Stimulated activated CD4-positive, alpha-beta T cell treated with anti-CD3 and anti-CD28 coated beads, Interleukin-4, amount 100 ng/mL, for 24 hours (primary cell): ENCODE results near the gene RPS19BP1.
"Not testable (repeated sequence)": the region's sequence is repeated elsewhere in the genome, so short reads cannot be mapped to it uniquely, and the experiment has no call there.

Experiments
- DNase-seq: peaks from one replicate; pipeline ENCODE4 v3.0.0-alpha.2; 2020

Gene RPS19BP1

DNA sequence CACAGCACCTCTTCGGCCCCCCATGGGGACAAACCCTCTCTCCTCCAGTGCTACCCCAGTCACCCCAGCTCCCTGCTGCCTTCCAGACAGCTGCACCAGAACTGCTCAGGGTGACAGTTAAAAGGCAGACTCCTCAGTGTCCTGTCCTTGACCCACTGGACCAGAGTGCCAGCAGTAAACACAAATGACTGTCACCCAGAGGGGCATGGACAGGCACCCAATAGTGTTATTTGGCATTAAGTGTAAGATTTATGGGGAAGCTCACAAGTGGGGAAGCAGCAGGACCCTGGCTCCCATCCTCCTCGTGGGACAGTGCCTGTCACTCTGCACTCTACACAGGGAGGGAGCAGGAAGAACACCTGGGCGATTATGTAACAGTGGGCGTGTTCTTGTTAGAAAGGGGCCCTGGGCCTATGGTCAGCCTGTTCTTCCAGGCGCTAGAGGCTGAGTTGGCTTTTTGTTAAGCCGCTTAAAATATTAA lies 5.0 kb downstream of the RPS19BP1 start:
- no peak for DNase-seq

- no peak for DNase-seq
These were observed 5.8 kb downstream of the RPS19BP1 start for GRCh38 chr22:39526736-39527171.

GRCh38 chr22:39525658-39525975 lies 6.9 kb downstream of the RPS19BP1 start:
- DNase-seq, result no peak

GRCh38 chr22:39524753-39525657 lies 7.5 kb downstream of the RPS19BP1 start:
- DNase-seq, result no peak

- DNase-seq, result no peak
These were observed 8.3 kb downstream of the RPS19BP1 start for GRCh38 chr22:39524089-39524752.

DNA sequence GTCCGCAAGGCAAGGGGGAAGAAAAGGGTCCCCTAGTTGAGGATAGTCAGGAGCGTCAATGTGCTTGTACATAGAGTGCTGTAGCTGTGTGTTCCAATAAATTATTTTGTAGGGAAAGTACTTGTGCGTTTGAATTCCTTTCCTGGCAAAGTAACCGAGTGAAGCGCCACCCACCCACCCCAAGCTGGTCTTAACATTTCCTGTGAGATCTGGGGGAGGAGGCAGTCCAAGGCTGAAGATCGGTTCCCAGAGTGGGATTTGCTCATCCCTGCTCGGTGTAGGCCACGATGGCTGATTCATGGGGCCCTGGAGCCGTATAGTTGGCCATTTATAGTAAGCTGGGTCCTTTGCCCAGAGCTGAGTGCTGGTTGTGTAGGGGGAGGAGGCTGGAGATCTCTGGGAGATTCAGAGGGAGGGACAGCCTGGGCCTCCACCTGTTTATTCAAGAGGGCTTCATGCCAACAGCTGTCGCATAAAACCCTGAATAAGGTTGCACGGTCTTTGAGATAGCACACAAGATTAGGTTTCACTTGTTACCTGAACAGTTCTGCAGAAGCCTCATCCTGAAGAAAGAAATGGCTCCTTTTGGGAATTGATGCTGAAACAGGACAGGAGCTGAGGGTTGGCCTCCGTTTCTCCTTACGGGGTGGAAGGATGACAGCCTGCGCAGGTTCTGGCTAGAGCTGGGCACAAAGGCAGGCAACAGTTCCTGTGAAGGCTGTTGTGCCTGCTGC lies 9.8 kb downstream of the RPS19BP1 start:
- DNase-seq, result peak; percentile 43

GRCh38 chr22:39522091-39522490 lies 10.5 kb downstream of the RPS19BP1 start:
- DNase-seq, result not testable (repeated sequence)

- not testable (repeated sequence) for DNase-seq
These were observed 11.3 kb downstream of the RPS19BP1 start for GRCh38 chr22:39521106-39521885.

DNA sequence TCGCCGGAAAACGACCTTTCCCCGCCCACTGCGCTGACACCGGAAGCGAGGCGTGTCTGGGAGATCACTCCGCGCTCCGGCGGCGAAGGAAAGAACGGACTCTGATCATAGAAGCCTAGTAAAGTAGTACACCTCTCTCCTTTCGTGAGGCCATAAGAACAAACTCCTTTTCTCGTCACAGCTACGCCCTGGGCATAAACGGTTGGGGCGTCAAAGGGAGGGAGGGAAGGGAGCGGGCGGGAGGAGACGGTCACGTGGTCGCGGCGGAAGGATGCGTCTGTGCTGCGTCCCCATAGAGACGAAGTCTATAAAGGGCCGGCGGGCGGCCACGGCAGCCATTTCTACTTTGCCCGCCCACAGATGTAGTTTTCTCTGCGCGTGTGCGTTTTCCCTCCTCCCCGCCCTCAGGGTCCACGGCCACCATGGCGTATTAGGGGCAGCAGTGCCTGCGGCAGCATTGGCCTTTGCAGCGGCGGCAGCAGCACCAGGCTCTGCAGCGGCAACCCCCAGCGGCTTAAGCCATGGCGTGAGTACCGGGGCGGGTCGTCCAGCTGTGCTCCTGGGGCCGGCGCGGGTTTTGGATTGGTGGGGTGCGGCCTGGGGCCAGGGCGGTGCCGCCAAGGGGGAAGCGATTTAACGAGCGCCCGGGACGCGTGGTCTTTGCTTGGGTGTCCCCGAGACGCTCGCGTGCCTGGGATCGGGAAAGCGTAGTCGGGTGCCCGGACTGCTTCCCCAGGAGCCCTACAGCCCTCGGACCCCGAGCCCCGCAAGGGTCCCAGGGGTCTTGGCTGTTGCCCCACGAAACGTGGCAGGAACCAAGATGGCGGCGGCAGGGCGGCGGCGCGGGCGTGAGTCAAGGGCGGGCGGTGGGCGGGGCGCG lies 12.1 kb downstream of the RPS19BP1 start, which contains the start of gene ATF4:
Gene ATF4 (plus strand): TSS at position 337 of the 880 bp plus-strand sequence. CDS start 884 bp downstream, outside the sequence.
- peak; percentile 92 for DNase-seq

GRCh38 chr22:39519681-39520225 lies 12.8 kb downstream of the RPS19BP1 start:
- peak; percentile 97 for DNase-seq

- DNase-seq, result peak; percentile 40
These were observed 13.4 kb downstream of the RPS19BP1 start for GRCh38 chr22:39518996-39519680.

GRCh38 chr22:39518144-39518786 lies 14.3 kb downstream of the RPS19BP1 start:
- no peak for DNase-seq

- DNase-seq, result no peak
These were observed 15.1 kb downstream of the RPS19BP1 start for GRCh38 chr22:39517470-39517869.

- DNase-seq, result no peak
These were observed 17.1 kb downstream of the RPS19BP1 start for GRCh38 chr22:39515266-39516050.

DNA sequence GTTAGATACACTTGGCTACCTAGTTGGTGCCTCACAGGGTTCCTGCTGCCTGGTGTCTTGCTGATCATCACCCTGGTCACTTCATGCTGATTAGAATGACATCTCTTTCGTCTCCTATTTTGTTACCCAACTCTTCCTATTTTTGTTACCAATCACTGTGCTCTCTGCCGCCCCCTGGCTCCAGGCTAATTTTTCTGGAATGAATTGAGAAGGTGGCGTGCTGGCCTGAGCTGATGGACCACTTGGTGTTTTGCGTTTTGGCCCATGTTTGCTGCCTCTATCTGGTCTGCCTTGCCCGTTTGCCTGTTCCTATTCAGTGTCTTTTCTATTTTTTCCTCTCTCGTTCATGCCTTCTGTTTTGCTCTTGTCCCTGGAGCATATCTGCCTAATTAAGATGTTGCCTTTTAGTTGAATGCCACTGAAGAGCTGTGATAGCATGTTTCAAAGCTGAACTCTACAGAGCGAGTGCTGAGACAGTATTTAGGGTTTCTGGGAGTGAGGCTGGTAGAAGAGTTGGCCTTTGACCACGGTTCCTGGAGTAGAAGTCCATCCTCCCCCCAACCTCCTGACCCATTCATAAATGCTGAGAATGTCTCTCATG lies 18.1 kb downstream of the RPS19BP1 start:
- peak; percentile 58 for DNase-seq

DNA sequence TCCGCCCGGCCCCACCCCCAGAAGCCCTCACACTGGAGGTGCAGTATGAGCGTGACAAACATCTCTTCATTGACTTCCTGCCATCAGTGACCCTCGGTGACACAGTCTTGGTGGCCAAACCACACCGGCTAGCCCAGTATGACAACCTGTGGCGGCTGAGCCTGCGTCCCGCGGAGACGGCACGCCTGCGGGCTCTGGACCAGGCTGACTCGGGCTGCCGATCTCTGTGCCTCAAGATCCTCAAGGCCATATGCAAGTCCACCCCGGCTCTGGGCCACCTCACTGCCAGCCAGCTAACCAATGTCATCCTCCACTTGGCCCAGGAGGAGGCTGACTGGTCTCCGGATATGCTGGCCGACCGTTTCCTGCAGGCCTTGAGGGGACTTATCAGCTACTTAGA lies 18.8 kb downstream of the RPS19BP1 start:
- DNase-seq, result no peak

DNA sequence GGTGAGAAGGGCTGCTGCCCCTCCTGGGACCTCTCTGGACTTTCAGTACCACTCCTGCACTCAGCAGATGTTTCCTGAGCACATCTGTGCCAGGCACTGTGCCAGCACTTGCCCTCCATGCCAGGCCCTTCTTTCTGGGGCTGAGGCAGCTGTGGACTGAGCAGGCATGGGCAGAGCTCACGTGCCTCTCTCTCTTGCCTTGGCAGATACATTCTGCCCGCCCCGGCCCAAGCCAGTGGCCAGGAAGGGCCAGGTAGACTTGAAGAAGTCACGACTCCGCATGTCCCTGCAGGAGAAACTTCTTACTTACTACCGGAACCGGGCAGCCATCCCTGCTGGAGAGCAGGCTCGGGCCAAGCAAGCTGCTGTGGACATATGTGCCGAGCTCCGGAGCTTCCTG lies 20.5 kb downstream of the RPS19BP1 start:
- no peak for DNase-seq

DNA sequence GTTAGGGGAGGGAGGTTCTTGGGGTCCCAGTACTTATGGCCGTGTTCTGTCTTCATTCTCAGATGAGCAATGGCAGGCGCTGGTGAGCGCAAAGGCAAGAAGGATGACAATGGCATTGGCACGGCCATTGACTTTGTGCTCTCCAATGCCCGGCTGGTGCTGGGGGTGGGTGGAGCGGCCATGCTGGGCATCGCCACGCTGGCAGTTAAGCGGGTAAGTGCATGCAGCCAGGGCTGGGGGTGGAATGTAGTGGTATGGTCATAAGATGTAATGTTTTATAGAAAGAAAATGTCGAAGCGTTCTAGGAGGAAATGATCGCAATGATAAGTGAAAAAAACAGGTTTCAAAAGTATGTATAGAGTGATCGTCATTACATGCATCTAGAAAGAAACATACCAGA lies 21.3 kb downstream of the RPS19BP1 start:
- no peak for DNase-seq
